Measurements from ENCODE around the gene LRPPRC. TPM values are rescaled to one million over a fixed set of nuclear protein-coding genes. Genes with fewer than 3 reads are reported as not detected.

Gene LRPPRC
- total and polyA plus RNA-seq, 2 donors (not counting 3 experiments of a cell fraction or from before 2014, with no cell fraction given) = 22.6 to 94.0 TPM

- FAIRE-seq = no peak
Observed at GRCh38 chr2:43852196-43852730, 143.5 kb downstream of the LRPPRC start.

More at GRCh38 chr2:43852196-43852730, 143.5 kb downstream of the LRPPRC start:
- no peak overlapping the region for H3K9ac ChIP-seq (replicated peaks; ENCODE audit: extremely low read depth, insufficient read depth, low read length)
- dilution Hi-C loops (cut with MboI; ENCODE audit: extremely low pct_ligation_motif_present, low sequenced_read_pairs) (no loop called here), intact Hi-C loops (cut with micrococcal nuclease) (no loop called here)
- ChIA-PET CTCF (interaction anchor here (1.2 kb wide), 1 partner anchor 26 kb away, joined by 4 read pairs; no protein-coding TSS in a partner anchor), POLR2A (no interaction called here)
- no peak overlapping the region for H3K27ac ChIP-seq (ENCODE audit: insufficient read depth, low read depth, low read length)
- DNase-seq (ENCODE audit: low read depth, low spot score) = no peak
- H3K4me2 ChIP-seq (ENCODE audit: insufficient read depth, low read length) = no peak overlapping the region
- no peak for TF ChIP-seq POLR2AphosphoS5 (IDR thresholded peaks at IDR 0.05; ENCODE audit: insufficient read depth, low read depth, low read length)
- TF ChIP-seq EZH2 (IDR thresholded peaks at IDR 0.05; ENCODE audit: borderline replicate concordance, low read depth, low read length, severe bottlenecking) = no peak
- TF ChIP-seq MYC (IDR thresholded peaks at IDR 0.05; ENCODE audit: low read depth, low read length) = no peak
- TF ChIP-seq POLR2A (IDR thresholded peaks at IDR 0.05; ENCODE audit: low read depth, low read length) = no peak
- no peak for TF ChIP-seq FOS (IDR thresholded peaks at IDR 0.05; ENCODE audit: borderline replicate concordance, insufficient read depth, low read length)
- no peak for TF ChIP-seq MAX (IDR thresholded peaks at IDR 0.05; ENCODE audit: insufficient read depth, insufficient read length)
- no peak for TF ChIP-seq GATA2 (IDR thresholded peaks at IDR 0.05; ENCODE audit: insufficient read depth, insufficient read length, low read depth, low read length)
- TF ChIP-seq JUN (IDR thresholded peaks at IDR 0.05; ENCODE audit: borderline replicate concordance, insufficient read depth, insufficient read length, low read depth) = no peak
- no peak for TF ChIP-seq CTCF (IDR thresholded peaks at IDR 0.05; ENCODE audit: extremely low read depth in 1 of 2, insufficient read depth in 1 of 2, low read depth in 1 of 2, low read length in 2 of 2)
- H4K20me1 ChIP-seq (replicated peaks; ENCODE audit: control insufficient read depth, extremely low read depth, insufficient read depth, low read length) = no peaks in the 10 kb centered on the region
- H3K4me3 ChIP-seq (replicated peaks in 1 of 3; ENCODE audit: insufficient read depth in 1 of 3, low read depth in 1 of 3, low read length in 3 of 3) = no peak overlapping the region
- no TSS peak for BruUV-seq (replicated peaks)
- no peaks in the 10 kb centered on the region for H3K79me2 ChIP-seq (ENCODE audit: control insufficient read depth, insufficient read depth, low read length)
- peaks cover 3% of the 10 kb centered on the region in 2 experiments for H3K27me3 ChIP-seq (ENCODE audit: control insufficient read depth in 2 of 2, insufficient read depth in 2 of 2, low read length in 2 of 2)
- H3K36me3 ChIP-seq (ENCODE audit: control insufficient read depth in 2 of 2, extremely low read depth in 1 of 2, insufficient read depth in 2 of 2, low read length in 2 of 2) = no peaks in the 10 kb centered on the region
- H3K9me1 ChIP-seq (replicated peaks; ENCODE audit: control insufficient read depth, extremely low read depth, insufficient read depth, low read length) = no peaks in the 10 kb centered on the region
- H3K4me1 ChIP-seq (ENCODE audit: control insufficient read depth, extremely low read depth, insufficient read depth, low read length) = no peaks in the 10 kb centered on the region
- H2AFZ ChIP-seq (ENCODE audit: low read depth, low read length) = no peak overlapping the region
- H3K9me3 ChIP-seq (replicated peaks; ENCODE audit: control insufficient read depth, insufficient read depth, low read length) = no peaks in the 10 kb centered on the region
